ENCODE measurements around the gene CAMTA1. TPM values are rescaled to one million over a fixed set of nuclear protein-coding genes. Genes with fewer than 3 reads are reported as not detected.
"Not testable (repeated sequence)": the region's sequence is repeated elsewhere in the genome, so short reads cannot be mapped to it uniquely, and the experiment has no call there.

Gene CAMTA1
- total RNA-seq, 1 donor from 2014 or later = 34.4 TPM

DNA sequence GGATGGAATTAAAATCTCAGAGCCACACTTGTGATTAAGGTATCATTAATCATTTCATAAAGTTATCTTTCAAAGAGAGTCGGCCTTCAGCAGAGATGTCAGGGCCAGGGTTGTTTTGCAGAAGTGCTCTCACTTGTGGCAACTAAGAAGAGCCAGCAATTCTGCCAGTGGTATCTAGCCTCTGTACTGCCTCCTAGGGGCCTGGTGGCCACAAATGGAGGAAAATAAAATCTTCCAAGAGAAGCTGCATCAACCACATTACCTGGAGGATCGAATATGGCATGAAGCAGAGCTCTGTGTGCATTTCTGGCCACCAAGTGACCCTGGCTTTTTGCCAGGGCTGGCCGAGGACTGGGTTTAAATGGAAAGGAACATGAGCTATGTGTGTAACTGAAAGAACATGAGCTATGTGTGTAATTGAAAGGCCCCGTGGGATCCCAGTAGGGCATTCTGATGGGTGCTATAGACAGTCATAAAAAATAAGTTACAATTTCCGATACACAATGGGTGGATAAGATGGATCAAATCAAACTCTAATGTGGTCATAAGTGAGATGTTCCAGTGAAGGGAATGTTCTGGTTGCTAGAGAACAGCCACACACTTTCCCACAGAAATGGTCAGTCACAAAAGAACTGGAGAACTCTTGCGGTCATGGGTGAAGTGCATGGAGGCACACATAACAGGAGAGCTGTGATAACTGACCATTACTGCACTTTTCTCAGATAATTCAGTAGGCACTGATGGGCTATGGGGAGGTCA is 335.8 kb downstream of the CAMTA1 start:
- ATAC-seq = no peak

DNA sequence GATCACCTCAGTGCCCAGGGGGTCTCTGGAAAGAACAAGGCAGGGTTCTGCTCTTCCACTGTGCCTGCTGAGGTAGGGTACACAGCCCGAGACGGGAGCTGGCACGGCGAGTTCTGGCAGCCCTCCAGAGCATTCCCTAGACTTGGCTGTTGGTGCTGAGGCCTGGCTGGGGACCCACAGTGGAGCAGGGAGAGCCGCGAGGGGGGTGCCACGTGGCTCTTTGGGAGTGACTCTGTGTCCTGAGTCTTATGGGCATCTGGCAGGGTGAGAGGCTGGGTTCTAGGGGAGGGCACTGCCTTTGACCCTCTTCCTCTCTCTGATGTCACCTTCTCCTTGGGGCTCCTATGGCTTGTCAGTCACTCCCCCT is 336.4 kb downstream of the CAMTA1 start:
- ATAC-seq = no peak

DNA sequence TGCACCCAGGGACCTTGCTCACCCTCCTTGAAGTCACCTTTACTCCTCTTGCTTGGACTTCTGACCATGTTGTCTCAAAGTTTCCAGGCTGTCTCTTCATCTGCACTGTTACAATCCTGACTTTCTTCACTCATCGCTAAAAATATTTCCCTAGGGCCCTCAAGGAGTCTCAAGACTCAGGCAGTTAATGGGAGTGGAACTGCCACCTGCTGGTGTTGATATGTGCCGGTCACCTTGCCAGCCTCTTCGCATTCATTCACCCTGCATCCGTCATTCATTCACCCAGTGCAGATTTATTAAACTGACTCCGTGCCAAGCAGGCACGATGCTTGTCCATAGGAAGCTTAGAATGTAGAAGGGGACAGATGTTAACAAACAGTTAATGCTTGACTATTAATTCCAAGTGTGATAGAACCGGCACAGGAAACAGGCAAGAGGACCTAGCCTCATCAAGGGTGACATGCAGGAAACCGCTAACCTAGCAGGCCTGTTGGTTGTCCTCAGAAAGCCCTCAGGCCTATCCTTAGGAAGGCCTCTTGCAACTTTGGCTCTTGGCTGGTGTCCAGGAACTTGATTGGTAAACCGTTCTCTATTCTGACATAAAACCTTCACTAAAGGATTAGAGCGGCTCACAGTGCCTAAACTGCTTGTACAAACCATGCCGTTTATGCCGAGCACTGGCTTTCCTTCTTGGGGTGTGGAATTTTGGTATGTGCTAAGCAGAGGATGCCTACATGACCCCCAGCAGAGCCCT is 342.2 kb downstream of the CAMTA1 start:
- no peak for ATAC-seq

DNA sequence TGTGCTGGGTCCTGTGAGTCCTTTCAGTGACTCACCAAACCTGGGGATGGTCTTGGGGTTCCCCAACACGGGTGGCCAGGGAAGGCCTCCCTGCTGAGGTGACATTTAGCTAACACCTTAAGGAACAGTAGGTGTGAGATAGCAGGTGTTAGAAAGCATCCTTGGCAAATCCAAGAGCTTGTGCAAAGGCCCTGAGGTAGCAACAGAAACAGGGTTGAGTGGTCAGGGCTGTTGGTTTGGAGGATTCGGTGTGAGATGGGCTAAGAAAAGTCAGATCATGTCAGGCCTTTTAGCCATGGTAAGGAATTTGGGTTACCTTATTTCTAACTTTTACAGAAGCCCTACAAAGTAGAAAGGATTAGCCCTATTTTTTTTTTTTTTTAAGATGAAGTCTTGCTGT is 343.0 kb downstream of the CAMTA1 start:
- no peak for ATAC-seq

DNA sequence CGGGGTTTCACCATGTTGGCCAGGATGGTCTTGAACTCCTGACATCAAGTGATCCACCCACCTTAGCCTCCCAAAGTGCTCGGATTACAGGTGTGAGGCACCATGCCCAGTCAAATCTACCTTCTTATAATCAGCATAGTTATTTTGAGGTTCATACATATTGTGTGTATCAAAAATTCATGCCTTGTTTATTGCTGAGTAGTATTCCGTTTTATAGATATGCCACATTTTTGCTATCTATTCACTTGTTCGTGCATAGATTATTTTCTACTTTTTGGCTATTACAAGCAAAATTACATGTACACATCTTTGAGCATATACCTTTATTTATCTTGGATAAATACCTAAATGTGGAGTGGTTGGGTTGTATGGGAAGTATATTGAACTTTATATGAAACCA is 344.9 kb downstream of the CAMTA1 start:
- ATAC-seq = no peak

DNA sequence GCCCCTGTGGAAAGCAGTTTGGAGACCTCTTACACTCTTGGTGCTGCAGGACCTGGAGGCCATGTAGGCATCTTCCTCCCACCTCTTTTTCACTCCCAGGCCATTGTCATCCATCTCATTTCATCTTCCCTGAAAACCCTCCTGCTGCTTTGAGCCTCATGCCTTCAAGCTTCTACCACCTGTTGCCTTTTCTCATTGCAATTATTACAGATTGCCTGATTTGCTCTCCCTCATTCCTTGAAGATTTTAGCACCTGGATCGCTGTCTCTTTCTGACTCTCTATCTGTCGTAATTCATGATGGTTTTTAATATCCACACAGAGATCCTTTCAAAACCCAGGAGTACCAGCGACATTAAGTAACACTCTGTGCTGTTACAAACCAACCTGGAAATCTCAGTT is 350.2 kb downstream of the CAMTA1 start:
- no peak for ATAC-seq

DNA sequence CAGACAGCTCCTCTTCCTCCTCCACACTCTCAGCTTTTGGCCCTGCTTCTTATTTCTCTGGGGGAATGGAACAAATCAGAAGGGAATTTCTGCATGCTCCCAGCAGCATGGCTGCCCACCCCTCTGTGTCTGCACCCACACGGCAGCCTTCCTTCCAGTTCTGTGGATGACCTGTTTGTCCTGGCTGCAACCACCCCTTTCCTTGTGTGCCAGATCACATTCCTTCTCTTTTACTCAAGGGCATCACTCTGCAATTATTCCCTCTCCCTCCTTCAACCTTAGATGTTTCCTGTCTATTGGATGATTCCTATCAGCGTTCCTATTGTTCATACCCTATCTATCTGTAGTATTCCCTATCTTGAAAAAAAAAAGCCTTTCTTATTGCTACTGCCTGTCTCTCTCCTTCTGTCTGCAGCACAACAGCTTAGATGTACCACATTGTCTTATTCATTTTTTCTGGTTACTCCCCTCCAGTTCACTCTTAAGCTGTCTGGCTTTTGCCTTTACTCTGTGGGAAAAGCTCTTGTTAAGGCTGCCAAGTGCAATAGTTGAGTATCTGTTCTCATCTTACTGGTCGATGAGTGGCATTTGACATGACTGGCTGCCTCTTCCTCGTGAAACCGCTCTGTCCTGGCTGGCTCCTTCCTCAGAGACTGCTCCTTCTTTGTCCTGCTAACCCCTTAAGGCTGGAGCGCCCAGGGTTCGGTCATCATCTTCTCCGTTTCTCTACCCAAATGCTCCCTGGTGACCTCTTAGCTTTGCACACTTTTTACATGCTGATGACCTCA is 351.1 kb downstream of the CAMTA1 start:
- ATAC-seq = no peak

DNA sequence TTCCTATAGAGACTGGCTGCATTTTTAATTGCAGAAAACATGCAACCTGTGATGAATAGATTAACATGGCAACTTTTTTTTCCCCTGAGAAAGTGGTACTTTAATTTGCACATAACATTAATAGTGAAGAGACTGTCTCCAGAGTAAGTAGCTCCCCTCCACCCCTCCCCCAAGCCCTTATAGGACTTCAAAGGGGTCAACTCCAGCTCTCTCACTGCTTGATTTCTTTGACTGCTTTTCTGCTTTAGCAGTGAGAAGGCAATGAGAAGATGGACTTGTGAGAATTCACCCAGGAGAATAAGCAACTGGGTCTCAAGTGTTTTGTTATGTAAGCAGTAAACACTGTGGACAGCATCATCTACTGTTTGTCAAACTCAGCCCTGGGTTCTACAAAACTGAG is 355.0 kb downstream of the CAMTA1 start:
- no peak for ATAC-seq

DNA sequence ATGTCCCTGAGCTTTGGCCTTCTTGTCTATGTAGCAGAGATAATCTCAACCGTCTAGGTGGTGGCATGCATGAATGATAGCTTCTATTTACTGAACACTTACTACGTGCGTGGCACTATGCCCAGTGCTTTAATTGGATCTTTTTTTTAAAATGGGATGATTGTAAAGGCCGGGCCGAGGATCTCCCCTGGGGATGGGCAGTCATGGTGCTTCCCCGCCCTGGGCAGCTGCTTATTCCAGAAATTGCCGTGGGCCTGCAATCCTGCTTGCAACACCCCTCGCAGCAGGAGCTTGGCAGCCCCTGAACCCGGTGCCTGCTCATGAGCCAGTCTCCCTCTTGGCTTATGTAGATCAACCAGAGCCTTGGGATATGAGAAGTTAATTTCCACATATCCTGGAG is 360.7 kb downstream of the CAMTA1 start:
- no peak for ATAC-seq

DNA sequence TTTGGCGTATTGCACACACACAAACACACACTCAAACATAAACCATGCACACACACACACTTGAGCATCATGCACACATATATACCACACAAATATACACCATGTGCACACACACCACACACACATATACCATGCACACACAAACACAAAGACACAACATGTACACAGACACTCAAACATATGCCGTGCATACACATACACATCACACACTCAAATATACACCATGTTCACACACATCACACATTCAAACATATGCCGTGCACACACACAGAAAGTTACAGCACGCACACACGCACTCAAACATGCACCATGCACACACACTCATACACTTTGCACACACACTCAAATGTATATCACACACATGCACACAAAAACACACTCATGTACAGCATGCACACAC is 361.5 kb downstream of the CAMTA1 start:
- ATAC-seq = no peak

DNA sequence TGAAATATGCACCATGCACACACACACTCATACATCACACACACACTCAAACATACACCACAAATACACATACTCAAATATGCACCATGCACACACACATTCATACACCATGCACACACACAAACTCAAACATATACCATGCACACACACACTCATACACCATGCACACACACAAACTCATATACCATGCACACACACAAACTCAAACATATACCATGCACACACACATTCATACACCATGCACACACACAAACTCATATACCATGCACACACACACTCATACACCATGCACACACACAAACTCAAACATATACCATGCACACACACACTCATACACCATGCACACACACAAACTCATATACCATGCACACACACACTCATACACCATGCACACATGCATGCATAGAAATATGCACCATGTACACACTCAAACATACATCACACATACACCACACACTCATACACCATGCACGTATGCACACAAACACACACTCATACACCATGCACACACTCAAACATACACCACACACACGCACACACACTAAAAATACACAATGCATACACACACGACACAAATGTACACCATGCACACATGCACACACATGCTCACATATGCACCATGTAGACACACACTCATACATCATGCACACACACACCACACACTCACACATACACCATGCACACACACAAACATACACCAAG is 362.5 kb downstream of the CAMTA1 start:
- not testable (repeated sequence) for ATAC-seq

DNA sequence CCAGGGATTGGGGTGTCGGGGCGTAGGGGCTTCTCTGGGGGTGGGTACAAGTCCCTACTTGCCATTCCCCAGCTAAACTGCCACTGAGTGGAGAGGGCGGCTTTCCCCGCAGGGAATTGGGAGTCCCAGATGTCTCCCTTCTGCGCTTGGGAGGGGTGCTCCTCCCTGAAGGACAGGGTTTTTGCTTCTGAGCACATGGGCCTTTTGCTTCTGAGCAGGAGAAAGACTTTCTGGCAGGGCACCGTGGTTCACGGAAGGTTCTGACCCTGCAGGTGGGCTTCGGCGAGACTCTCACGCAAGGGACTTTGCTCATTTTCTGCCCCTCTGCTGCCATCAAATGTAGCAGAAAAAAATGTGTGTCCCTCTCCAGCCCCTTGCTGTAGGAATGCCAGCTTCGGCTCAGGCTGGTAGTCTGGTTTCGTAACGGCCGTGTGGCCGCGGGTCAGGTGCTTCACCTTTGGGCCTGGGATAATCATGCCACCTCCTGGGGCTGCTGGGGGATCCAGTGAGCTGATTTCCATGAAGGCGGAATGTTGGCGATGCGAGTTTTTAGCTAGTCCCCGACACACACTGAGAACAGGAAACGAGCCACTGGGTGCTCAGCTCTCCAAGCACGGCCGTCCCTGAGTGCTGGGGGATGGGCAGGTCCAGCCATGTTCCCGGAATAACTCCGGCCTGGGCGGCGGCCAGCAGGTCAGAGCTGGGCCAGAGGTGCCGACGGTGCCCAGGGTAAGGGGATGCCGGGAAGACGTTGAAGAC is 364.0 kb downstream of the CAMTA1 start:
- no peak for ATAC-seq

DNA sequence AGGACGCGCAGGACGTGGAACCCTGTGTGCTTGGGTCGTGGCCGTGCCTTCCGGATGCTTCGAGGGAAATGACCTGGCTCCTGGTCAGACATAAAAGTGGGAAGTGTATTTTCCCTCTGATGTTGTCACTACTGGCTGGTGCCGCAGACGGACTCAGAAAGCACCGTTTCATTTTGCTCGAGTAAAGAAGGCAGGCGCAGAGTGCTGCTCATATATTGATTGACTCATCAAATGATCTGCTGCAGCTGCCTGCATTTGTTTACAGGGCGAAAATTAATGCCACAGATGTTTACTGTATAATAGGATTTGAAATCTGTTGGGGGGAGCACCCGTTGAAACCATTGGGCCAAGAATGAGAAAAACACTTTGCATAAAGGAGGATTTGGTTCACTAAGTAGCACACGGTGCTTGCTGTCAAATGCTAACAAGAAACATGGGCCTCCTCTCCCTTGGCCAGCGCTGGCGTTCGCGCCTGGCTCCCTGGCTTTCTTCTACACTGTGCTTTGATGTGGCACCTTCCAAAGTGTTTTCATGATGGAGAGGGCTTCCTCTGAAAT is 365.5 kb downstream of the CAMTA1 start:
- ATAC-seq = no peak

DNA sequence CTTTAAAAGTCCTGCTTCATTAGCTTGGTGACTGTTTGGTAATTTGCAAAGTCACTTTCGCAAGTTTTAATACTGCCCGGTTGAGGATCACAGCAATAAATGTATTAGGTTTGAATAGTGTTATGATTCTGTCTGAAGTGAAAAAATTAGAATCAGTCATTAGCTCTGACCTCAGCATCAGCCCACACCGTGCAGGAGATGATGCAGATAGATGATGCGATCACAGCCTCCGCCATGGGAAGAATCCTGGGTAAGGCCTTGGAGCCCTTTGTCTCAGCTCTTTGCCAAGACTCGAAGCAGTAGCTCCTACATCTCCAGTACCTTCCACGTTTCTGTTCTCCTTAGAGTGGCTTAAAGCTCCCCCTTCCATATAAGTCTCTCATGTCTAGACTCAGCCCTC is 366.7 kb downstream of the CAMTA1 start:
- ATAC-seq = no peak

DNA sequence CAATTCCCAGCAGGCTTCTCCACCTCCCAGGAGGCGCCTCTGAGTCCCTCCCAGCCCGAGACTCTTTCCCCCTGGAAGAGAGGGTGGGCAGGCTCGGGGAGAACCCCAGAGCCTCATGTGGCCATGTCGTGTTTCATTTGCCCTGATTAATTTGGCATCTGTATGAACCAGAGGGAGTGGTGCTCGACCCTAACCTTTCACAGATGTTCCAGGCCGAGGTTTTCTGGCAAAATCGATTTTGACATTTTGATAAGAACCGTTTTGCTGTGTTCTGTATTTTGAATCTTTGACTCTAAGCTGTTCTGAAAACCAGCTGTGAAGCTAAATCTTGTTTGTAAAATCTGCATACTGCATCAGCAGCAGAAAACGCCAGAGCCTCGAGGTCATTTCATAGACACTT is 367.4 kb downstream of the CAMTA1 start:
- ATAC-seq = no peak

DNA sequence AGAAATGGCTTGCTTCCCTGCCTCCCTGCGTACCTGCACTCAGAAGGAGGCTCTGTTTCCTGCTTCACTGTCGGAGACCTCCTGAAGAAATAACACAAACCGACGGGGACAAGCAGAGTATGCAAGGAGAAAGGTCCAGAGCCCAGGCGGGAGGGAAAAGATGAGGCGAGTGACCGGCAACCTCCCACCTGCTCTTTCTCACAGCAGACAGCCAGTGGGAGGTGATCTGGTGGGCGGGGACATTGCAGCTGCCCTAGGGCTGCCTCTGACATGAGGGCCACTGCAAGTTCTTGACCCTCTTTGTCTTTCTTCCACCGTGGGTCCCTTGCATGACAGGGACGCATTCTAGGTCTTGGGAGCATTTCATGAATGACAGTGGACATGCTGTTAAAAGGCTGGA is 368.2 kb downstream of the CAMTA1 start:
- no peak for ATAC-seq

DNA sequence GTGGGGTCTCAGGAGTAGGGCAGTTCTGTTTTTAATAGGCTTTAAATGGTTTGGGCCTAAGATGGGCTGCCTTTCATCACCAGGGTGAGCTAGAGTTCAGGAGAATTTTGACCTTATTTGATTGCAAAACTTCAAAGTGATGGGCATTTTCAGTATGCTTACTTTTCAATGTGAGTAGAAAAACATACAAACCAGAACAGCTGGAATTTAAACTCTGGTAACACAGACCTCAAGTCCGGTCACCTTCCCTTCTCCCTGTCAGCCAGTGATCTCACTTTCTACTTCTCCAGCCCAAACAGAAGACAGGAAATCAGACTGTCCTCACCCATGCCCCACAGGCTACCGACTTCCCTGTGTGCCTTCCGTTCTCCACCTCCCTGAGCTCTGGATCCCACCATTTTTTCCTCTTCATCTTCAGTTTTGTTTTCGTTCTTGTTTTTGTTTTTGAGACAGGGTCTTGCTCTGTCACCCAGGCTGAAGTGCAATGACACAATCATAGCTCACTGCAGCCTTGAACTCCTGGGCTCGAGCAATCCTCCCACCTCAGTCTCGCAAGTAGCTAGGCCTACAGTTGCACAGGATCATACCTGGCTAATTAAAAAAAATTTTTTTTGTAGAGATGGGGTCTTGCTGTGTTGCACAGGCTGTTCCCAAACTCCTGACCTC is 374.0 kb downstream of the CAMTA1 start:
- no peak for ATAC-seq

DNA sequence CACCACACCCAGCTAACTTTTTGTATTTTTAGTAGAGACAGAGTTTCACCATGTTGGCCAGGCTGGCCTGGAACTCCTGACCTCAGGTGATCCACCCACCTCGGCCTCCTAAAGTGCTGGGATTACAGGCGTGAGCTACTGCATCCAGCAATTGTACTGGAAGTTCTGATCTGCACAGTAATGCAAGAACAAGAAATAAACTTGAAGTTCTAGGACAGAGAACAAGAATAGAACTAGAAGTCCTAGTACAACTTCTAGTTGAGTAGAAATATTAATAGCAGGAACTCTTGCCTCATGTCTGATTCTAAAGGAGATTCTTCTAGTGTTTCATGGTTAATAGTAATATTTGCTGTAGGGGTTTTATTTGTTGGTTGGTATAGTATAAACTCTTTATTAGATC is 383.3 kb downstream of the CAMTA1 start:
- ATAC-seq = not testable (repeated sequence)

DNA sequence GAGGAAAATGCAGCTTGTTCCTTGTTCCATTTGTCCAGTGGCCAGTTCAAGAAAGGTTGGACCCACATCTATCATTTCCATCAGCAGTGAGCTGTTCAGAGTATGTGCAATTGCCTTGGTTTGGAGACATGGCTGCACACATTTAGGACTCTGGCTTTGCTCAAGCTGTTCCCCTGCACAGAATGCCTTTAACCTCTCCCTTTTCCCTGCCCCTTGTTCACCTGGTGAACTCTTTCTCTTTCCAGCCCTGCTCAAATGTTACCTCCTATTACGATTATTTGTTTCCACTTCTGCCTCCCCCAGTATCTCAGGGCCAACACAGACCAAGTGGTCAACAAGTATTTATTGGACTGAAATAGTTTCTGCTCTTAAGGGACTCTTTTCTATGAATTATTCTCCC is 385.9 kb downstream of the CAMTA1 start:
- ATAC-seq = no peak

DNA sequence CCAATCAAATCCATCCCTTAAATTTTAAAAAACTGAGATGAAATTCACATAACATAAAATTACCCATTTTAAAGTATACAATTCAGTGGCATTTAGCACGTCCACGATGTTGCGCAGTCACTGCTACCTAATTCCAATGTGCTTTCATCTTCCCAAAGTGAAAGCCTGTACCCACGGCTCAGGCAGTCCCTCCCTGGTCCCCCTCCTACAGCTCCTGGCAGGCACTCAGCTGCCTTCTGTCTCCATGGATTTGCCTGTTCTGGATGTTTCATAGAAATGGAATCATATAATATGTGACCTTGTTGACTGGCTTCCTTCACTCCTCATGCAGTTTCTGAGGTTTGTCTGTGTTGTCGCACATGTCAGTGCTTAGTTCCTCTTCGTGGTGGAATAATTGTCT is 386.3 kb downstream of the CAMTA1 start:
- ATAC-seq = no peak

DNA sequence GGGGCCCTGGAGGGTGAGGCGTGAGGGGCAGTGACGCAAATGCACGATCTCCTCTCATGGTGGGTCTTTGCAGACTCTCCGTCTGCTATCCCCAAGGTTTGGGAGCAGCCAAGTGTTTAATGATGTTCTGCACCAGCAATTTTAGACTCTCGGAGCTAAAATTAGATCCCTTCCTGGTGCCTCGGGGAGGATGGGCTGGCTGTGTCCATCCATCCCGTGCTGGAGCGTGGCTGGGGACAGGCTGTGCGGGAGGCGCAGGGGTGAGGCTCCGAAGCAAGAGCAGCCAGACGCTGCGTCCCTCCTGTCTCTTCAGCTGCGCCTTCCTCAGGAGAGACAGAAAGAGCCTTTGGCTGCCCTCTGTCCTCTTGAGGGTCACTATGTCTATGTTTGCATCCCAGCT is 387.6 kb downstream of the CAMTA1 start:
- no peak for ATAC-seq
